Measurements from ENCODE around the gene IQCM.

The IQCM gene

GRCh38 chr4:149815743-149816142 lies at the start of gene IQCM:
Gene IQCM (minus strand): TSS chr4:149815843. CDS start chr4:149742691, 73,152 bp downstream.
- in situ Hi-C loops (cut with MboI; ENCODE audit: low sequenced_read_pairs) = no loop called here

GRCh38 chr4:149857446-149857845 lies 41.8 kb upstream of the IQCM start:
- in situ Hi-C loops (cut with MboI; ENCODE audit: low sequenced_read_pairs) = no loop called here

- in situ Hi-C loops (cut with MboI; ENCODE audit: low sequenced_read_pairs) = no loop called here
Observed at GRCh38 chr4:149845743-149846142, 30.1 kb upstream of the IQCM start.

- in situ Hi-C loops (cut with MboI; ENCODE audit: low sequenced_read_pairs) = no loop called here
Observed at GRCh38 chr4:149841686-149842085, 26.0 kb upstream of the IQCM start.

GRCh38 chr4:149838036-149838435 lies 22.4 kb upstream of the IQCM start:
- in situ Hi-C loops (cut with MboI; ENCODE audit: low sequenced_read_pairs) = no loop called here

- in situ Hi-C loops (cut with MboI; ENCODE audit: low sequenced_read_pairs) = no loop called here
Observed at GRCh38 chr4:149836546-149836945, 20.9 kb upstream of the IQCM start.

- in situ Hi-C loops (cut with MboI; ENCODE audit: low sequenced_read_pairs) = no loop called here
Observed at GRCh38 chr4:149835280-149835679, 19.6 kb upstream of the IQCM start.

- in situ Hi-C loops (cut with MboI; ENCODE audit: low sequenced_read_pairs) = no loop called here
Observed at GRCh38 chr4:149831656-149832208, 16.1 kb upstream of the IQCM start.

GRCh38 chr4:149830823-149831222 lies 15.2 kb upstream of the IQCM start:
- in situ Hi-C loops (cut with MboI; ENCODE audit: low sequenced_read_pairs) = no loop called here

- in situ Hi-C loops (cut with MboI; ENCODE audit: low sequenced_read_pairs) = no loop called here
Observed at GRCh38 chr4:149825336-149825735, 9.7 kb upstream of the IQCM start.

GRCh38 chr4:149823769-149824221 lies 8.2 kb upstream of the IQCM start:
- in situ Hi-C loops (cut with MboI; ENCODE audit: low sequenced_read_pairs) = no loop called here

- in situ Hi-C loops (cut with MboI; ENCODE audit: low sequenced_read_pairs) = no loop called here
Observed at GRCh38 chr4:149801416-149801815, 14.2 kb downstream of the IQCM start.

GRCh38 chr4:149799546-149799945 lies 16.1 kb downstream of the IQCM start:
- in situ Hi-C loops (cut with MboI; ENCODE audit: low sequenced_read_pairs) = no loop called here

- in situ Hi-C loops (cut with MboI; ENCODE audit: low sequenced_read_pairs) = no loop called here
Observed at GRCh38 chr4:149796381-149796780, 19.3 kb downstream of the IQCM start.

GRCh38 chr4:149795256-149795655 lies 20.4 kb downstream of the IQCM start:
- in situ Hi-C loops (cut with MboI; ENCODE audit: low sequenced_read_pairs) = no loop called here

GRCh38 chr4:149794352-149794751 lies 21.3 kb downstream of the IQCM start:
- in situ Hi-C loops (cut with MboI; ENCODE audit: low sequenced_read_pairs) = no loop called here

- in situ Hi-C loops (cut with MboI; ENCODE audit: low sequenced_read_pairs) = no loop called here
Observed at GRCh38 chr4:149793459-149793858, 22.2 kb downstream of the IQCM start.

- in situ Hi-C loops (cut with MboI; ENCODE audit: low sequenced_read_pairs) = no loop called here
Observed at GRCh38 chr4:149791851-149792250, 23.8 kb downstream of the IQCM start.

- in situ Hi-C loops (cut with MboI; ENCODE audit: low sequenced_read_pairs) = no loop called here
Observed at GRCh38 chr4:149790172-149790907, 25.3 kb downstream of the IQCM start.

- in situ Hi-C loops (cut with MboI; ENCODE audit: low sequenced_read_pairs) = no loop called here
Observed at GRCh38 chr4:149788300-149788699, 27.3 kb downstream of the IQCM start.

- in situ Hi-C loops (cut with MboI; ENCODE audit: low sequenced_read_pairs) = no loop called here
Observed at GRCh38 chr4:149785696-149786431, 29.8 kb downstream of the IQCM start.

GRCh38 chr4:149784018-149784417 lies 31.6 kb downstream of the IQCM start:
- in situ Hi-C loops (cut with MboI; ENCODE audit: low sequenced_read_pairs) = no loop called here
